ENCODE measurements around the gene SPRR2E.
"Not testable (repeated sequence)": the region's sequence is repeated elsewhere in the genome, so short reads cannot be mapped to it uniquely, and the experiment has no call there.

The SPRR2E gene

DNA sequence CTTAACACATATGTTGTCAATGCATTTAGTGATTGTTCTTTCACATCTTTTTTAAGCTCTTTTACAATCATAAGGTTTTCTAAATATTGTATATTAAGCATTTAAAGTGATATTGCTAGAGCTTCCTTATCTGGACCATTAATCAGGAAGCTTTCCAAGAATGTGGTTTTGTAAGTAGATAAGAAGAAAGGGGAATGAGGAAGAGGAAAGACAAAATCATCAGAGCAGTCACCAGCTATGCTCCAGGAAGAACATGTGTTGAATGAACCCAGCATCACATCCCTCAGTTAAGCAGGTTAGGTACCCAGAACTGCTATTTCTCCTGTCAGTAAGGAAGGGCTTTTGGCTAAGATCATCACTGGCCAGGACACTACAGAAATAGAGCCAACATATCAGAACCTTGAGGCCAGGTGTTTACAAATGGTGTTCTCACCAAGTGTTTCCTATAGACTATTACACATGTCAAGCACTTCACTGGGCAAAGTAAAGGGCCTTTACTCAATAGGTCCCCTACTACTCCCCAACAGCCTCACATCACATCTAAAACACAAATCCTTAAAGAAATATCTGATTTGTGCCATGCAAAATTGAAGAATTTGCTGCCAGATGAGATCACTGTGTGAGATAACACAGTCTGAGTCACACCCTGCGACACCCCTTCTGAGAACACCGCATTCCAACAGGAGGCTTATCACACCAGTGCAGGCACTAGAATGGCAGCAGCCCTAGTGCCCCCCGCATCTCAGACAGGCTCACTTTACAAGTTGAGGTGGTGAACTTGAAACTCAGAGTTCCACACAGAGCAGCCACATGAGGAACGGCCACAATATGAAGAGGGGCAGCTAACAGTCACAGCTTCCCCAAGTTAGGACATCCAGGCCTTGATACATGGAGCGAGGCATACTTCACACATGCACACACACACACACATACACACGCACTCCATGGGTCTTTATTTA is 35.2 kb downstream of the SPRR2E start:
- no peak for DNase-seq

DNA sequence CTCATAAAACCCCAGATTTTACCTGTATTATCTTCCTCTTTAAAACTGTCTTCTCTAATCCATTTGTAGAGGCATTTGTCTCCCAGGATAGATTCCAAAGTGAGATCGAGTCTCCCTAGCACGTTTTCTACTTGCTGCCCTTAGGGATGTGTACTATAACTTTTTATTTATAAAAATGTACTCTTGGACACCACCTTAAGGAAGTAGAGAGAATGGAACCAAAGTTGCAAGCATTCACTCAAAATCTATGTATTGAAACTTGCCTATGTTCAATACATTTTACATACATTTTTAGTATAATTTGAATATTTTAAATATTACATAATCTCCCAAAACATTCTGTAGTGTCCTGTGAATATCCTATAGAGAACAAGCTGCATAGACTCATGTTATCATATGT is 36.2 kb downstream of the SPRR2E start:
- no peak for DNase-seq

DNA sequence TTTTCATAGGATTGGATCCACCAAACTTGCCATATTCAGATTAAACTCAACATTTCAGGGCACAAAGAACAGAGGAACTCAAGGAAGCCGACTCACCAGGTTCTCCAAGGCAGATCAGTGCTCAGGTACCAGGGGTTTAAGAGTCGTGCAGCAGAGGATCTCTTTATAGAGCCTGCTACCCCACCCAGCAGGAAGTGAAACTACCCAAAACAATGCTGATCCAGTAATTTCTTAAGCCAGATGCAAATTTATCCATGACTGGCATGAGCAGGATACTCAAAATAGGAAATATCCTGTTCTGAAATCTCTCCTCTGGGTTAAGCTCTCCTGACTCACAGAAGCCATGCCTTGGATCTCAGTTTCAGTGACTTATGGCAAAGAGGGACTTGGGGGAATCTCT is 37.0 kb downstream of the SPRR2E start, which contains the start of gene SPRR2A:
TSS of gene SPRR2A (minus strand) at position 138 of the 400 bp plus-strand sequence. CDS start 777 bp downstream, outside the sequence.
- DNase-seq: no peak

DNA sequence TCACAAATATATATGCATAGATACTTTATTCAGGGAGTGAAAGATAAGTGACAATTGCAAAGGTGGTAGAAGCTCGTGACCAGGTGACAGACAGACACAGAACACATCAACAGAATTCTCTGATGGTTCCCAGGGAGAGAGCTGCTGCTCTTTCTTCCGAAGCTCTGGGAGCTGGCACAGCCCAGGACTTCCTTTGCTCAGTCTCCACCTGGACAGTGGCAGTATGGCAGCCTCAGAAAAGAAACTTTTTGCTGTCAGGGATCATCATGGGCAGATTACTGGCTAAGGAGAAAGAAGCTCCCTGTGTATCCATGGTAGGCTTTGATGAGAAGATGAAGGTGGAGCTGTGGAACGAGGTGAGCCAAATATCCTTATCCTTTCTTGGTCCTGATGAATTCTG is 38.2 kb downstream of the SPRR2E start:
- DNase-seq: not testable (repeated sequence)

DNA sequence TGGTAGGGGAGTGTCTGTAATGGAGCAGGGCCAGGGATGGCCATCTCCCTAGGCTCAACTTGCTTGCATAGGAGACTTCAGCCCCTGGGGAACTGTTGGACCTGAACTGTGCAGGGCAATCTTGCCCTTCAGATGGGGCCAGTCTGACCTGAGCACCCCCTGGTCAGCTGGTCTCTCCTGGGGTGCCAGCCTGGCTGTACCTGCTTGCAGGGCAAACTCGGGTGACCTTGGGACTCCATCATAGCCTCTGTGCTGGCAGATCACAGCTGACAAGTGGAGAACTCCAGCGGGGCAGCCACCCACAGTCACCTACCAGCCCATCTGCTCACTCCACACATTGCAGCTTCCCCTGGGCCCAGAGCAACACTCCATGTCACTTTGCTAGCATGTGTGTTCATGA is 45.1 kb downstream of the SPRR2E start:
- no peak for DNase-seq

Measured in activated gamma-delta T cell treated with Interleukin-2 at 50 U/mL for 16 hours (primary cell).